ENCODE data around the gene SCGB1C1. TPM values are rescaled to one million over a fixed set of nuclear protein-coding genes. Genes with fewer than 3 reads are reported as not detected.

Gene SCGB1C1
- total RNA-seq, 1 experiment from 2014 or later = not detected

DNA sequence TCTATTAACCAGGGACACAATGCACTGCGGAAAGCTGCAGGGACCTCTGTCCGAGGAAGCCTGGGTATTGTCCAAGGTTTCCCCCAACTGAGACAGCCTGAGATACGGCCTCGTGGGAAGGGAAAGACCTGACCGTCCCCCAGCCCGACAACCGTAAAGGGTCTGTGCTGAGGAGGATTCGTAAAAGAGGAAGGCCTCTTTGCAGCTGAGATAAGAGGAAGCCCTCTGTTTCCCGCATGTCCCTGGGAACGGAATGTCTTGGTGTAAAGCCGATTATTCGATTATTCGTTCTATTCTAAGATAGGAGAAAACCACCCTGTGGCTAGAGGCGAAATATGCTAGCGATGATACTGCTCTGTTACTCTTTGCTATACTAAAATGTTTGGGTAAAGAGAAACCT is 9.1 kb downstream of the SCGB1C1 start:
- no peaks in the 10 kb centered on the region for H3K27me3 ChIP-seq
- DNase-seq = no peak
- peaks cover 9% of the 10 kb centered on the region for H3K4me1 ChIP-seq
- H3K36me3 ChIP-seq = peaks cover 4% of the 10 kb centered on the region
- no peaks in the 10 kb centered on the region for H3K9me3 ChIP-seq (replicated peaks)
- no peak overlapping the region for H3K4me3 ChIP-seq
- no peak overlapping the region for H3K27ac ChIP-seq

DNA sequence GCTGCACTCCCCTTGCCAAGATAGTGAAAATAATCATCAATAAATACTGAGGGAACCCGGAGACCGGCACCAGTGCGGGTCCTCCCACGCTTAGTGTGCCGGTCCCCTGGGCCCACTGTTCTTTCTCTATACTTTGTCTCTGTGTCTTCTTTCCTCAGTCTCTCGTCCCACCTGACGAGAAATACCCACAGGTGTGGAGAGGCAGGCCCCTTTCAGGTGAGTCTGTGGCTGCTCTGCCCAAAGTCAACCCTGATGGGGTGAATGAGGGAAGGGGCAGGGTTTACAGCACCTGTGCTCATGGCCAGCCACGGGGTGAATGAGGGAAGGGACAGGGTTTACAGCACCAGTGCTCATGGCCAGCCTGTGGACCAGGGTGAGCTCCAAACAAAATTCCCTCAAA is 9.6 kb downstream of the SCGB1C1 start:
- H3K36me3 ChIP-seq = peaks cover 4% of the 10 kb centered on the region
- no peaks in the 10 kb centered on the region for H3K27me3 ChIP-seq

GRCh38 chr11:203056-203944 is 10.4 kb downstream of the SCGB1C1 start:
- no peaks in the 10 kb centered on the region for H3K27me3 ChIP-seq
- DNase-seq = no peak
- peaks cover 9% of the 10 kb centered on the region for H3K4me1 ChIP-seq
- H3K36me3 ChIP-seq = peaks cover 4% of the 10 kb centered on the region
- H3K9me3 ChIP-seq (replicated peaks) = no peaks in the 10 kb centered on the region
- H3K27ac ChIP-seq = no peak overlapping the region
- H3K4me3 ChIP-seq = no peak overlapping the region

More for the DNA sequence above, 9.6 kb downstream of the SCGB1C1 start:
- no peaks in the 10 kb centered on the region for H3K9me3 ChIP-seq (replicated peaks)
- DNase-seq = no peak
- peaks cover 9% of the 10 kb centered on the region for H3K4me1 ChIP-seq
- no peak overlapping the region for H3K4me3 ChIP-seq
- H3K27ac ChIP-seq = no peak overlapping the region

DNA sequence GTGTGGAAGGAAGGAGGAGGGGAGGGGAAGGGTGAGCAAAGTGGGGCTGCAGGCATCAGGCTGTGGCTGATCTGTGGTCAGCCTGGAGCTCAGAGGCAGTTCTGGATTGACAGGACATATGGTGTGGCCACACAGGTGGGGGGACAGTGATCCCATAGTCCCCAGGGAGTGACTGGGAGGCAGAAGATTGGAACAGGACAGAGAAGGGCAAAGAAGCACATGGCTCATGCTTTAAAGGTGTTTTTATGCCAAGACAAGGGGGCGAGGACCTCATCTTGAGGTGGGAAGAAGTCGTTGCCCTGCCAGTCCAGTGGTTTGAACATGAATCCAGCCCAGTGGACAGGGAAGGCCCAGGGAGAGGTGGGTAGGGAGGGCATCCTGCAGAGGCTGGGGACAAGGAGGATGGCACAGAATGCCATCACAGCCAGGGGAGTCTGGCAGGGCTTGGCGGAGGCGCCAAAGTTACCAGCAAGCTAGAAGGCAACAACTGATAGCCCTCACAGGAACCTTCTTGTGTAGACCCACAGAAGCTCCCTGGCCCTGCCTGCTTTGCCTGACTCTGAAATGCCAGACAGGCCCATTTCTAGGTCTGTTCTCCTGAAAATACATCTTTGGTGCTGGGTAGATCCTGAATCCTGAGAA is 11.2 kb downstream of the SCGB1C1 start:
- Histone ChIP-seq H3K27ac (no peak overlapping the region), H3K36me3 (peaks cover 4% of the 10 kb centered on the region), H3K27me3 (no peaks in the 10 kb centered on the region), H3K4me3 (no peak overlapping the region), H3K9me3 (replicated peaks) (no peaks in the 10 kb centered on the region), H3K4me1 (peaks cover 9% of the 10 kb centered on the region)
- peak; percentile 44 to 60 for DNase-seq

- peaks cover 5% of the 10 kb centered on the region for H3K36me3 ChIP-seq
- no peaks in the 10 kb centered on the region for H3K27me3 ChIP-seq
- H3K9me3 ChIP-seq (replicated peaks) = no peaks in the 10 kb centered on the region
- no peak overlapping the region for H3K27ac ChIP-seq
- H3K4me1 ChIP-seq = peaks cover 13% of the 10 kb centered on the region
- no peak overlapping the region for H3K4me3 ChIP-seq
- no peak for DNase-seq
These were observed 11.8 kb downstream of the SCGB1C1 start for GRCh38 chr11:204587-205109.

GRCh38 chr11:205221-206001 is 12.5 kb downstream of the SCGB1C1 start:
- peaks cover 13% of the 10 kb centered on the region for H3K36me3 ChIP-seq
- peaks cover 21% of the 10 kb centered on the region for H3K4me1 ChIP-seq
- no peaks in the 10 kb centered on the region for H3K9me3 ChIP-seq (replicated peaks)
- H3K4me3 ChIP-seq = no peak overlapping the region
- no peak overlapping the region for H3K27ac ChIP-seq
- no peak for DNase-seq
- no peaks in the 10 kb centered on the region for H3K27me3 ChIP-seq

GRCh38 chr11:206002-206384 is 13.1 kb downstream of the SCGB1C1 start:
- no peak overlapping the region; the same call in 1 of the 2 replicates for H3K4me3 ChIP-seq
- peaks cover 21% of the 10 kb centered on the region for H3K4me1 ChIP-seq
- no peaks in the 10 kb centered on the region for H3K9me3 ChIP-seq (replicated peaks)
- H3K27me3 ChIP-seq = no peaks in the 10 kb centered on the region
- no peak overlapping the region for H3K27ac ChIP-seq
- H3K36me3 ChIP-seq = peaks cover 18% of the 10 kb centered on the region
- DNase-seq = no peak

GRCh38 chr11:206526-207207 is 13.8 kb downstream of the SCGB1C1 start:
- DNase-seq = peak in 1 of 2 experiments; percentile 13

GRCh38 chr11:207208-207862 is 14.5 kb downstream of the SCGB1C1 start, which contains the start of the genes BET1L and RIC8A:
Gene BET1L, minus strand, starts transcription at chr11:207399. Its CDS starts 78 bp downstream, at chr11:207321.
Gene RIC8A, plus strand, starts transcription at chr11:207708. Its CDS starts 1,147 bp downstream, at chr11:208855.
- DNase-seq = peak; percentile 95 to 96
- Histone ChIP-seq H3K27ac (peak within 1 kb of the TSS; percentile 66), H3K4me1 (peaks cover 21% of the 10 kb centered on the region), H3K36me3 (peaks cover 30% of the 10 kb centered on the region), H3K27me3 (no peaks in the 10 kb centered on the region), H3K9me3 (replicated peaks) (no peaks in the 10 kb centered on the region), H3K4me3 (peak within 1 kb of the TSS; percentile 88)

More at GRCh38 chr11:206526-207207, 13.8 kb downstream of the SCGB1C1 start:
- Histone ChIP-seq H3K27me3 (no peaks in the 10 kb centered on the region), H3K36me3 (peaks cover 23% of the 10 kb centered on the region), H3K4me3 (peak overlapping the region; percentile 88), H3K9me3 (replicated peaks) (no peaks in the 10 kb centered on the region), H3K4me1 (peaks cover 21% of the 10 kb centered on the region), H3K27ac (peak overlapping the region; percentile 66)

DNA sequence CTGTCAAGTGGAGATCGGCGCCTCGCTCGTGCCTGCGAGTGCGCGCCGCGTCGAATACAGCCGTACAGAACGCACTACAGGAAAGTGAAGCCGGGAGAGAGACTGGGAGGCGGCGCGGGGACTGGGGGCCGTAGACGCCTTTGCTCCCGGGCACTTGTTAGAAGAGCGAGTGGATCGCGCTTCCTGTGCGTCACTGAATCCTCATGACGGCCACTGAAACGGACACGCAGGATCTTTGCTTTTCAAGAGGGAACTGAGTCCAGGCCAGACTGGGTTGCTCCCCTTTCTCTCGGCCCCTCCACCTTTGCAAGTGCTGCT is 14.9 kb downstream of the SCGB1C1 start:
- Histone ChIP-seq H3K9me3 (replicated peaks) (no peaks in the 10 kb centered on the region), H3K4me3 (peak overlapping the region; percentile 88), H3K36me3 (peaks cover 35% of the 10 kb centered on the region), H3K27ac (peak overlapping the region; percentile 66), H3K27me3 (no peaks in the 10 kb centered on the region), H3K4me1 (peaks cover 21% of the 10 kb centered on the region)
- DNase-seq = no peak

DNA sequence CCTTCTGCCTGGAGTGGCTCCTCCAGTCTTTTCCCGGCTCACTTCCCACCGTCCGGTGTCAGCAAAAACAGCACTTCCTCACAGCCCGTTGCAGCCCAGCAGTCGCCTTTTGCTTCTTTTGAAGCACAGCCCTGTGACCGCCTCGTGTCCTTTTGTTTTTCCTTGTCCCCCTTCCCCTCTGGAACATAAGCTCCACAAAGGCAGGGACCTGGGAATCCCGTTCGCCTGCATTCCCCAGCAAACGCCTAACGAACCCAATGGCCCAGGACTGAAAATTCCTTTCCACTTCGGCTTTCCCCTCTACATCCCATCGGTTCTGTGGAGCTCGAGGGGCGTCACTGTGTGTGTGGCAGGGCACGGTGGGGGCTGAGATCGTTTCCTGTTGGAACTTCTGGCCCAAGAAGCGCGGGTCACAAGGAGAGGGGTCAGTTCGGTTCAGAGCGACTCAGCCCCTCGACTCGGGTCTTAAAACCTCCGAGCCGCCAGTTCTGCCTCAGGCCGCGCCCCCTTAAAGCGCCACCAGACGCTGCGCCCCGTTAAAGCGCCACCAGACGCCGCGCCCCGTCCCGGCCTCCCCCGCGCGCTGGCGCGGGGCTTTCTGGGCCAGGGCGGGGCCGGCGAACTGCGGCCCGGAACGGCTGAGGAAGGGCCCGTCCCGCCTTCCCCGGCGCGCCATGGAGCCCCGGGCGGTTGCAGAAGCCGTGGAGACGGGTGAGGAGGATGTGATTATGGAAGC is 15.5 kb downstream of the SCGB1C1 start:
- peak overlapping the region; percentile 88 for H3K4me3 ChIP-seq
- no peaks in the 10 kb centered on the region for H3K9me3 ChIP-seq (replicated peaks)
- H3K4me1 ChIP-seq = peaks cover 21% of the 10 kb centered on the region
- peaks cover 39% of the 10 kb centered on the region for H3K36me3 ChIP-seq
- peak; percentile 66 to 75 for DNase-seq
- H3K27me3 ChIP-seq = no peaks in the 10 kb centered on the region
- peak overlapping the region; percentile 66 for H3K27ac ChIP-seq

GRCh38 chr11:208917-209260 is 16.0 kb downstream of the SCGB1C1 start:
- H3K27ac ChIP-seq = peak overlapping the region; percentile 66; the same call in 1 of the 2 replicates
- peaks cover 44% of the 10 kb centered on the region for H3K36me3 ChIP-seq
- peak overlapping the region; percentile 88 for H3K4me3 ChIP-seq
- H3K9me3 ChIP-seq (replicated peaks) = no peaks in the 10 kb centered on the region
- no peaks in the 10 kb centered on the region for H3K27me3 ChIP-seq
- DNase-seq = no peak
- H3K4me1 ChIP-seq = peaks cover 18% of the 10 kb centered on the region
